ENCODE data around the gene ANKRD33B. TPM values are rescaled to one million over a fixed set of nuclear protein-coding genes. Genes with fewer than 3 reads are reported as not detected.

Gene ANKRD33B
- total and polyA plus RNA-seq, 9 of the 15 experiments (the other 6 are each of a cell fraction or from before 2014, with no cell fraction given), result 0.10 to 1.7 (median 0.40) TPM

DNA sequence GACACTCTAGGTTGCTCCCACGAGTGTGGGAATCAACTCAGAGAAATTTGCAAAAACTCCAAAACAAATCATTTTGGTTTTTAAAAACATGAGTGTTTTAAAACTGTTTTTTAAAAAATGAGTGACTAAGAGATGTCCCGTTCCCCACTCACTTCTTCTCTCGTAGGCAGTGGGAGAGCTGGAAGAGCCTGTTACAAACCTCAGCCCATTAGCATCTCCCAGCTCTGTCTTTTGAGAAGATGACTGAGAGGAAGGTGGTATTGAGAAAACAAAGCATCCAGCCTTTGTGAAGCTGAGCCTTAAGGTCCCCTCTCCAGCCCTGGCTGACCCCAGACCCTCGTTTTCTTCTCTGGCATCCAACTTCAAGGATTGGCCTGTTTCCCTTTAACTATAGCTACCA lies 4.7 kb upstream of the ANKRD33B start:
- ATAC-seq (no peak), DNase-seq (ENCODE audit: extremely low read depth in 1 of 4, low spot score in 3 of 4) (peak in 1 of 4 experiments; percentile 7), FAIRE-seq (no peak)
- Histone ChIP-seq H3K36me3 (ENCODE audit: control insufficient read depth, insufficient read depth, low read length) (no peaks in the 10 kb centered on the region), H3K4me2 (ENCODE audit: insufficient read depth, low read length) (no peak overlapping the region), H3K9me3 (replicated peaks; ENCODE audit: control insufficient read depth, insufficient read depth, low read depth, low read length) (no peaks in the 10 kb centered on the region), H3K9me1 (ENCODE audit: control insufficient read depth, insufficient read depth, low read length) (no peaks in the 10 kb centered on the region), H3K9ac (ENCODE audit: insufficient read depth in 1 of 2, low read depth in 2 of 2, low read length in 2 of 2) (no peak overlapping the region), H3K27ac (ENCODE audit: extremely low read depth, low read depth, low read length) (no peak overlapping the region), H2AFZ (ENCODE audit: low read depth, low read length) (no peak overlapping the region), H3K27me3 (ENCODE audit: control insufficient read depth in 2 of 2, insufficient read depth in 2 of 2, low read length in 2 of 2) (peaks cover 42 to 67% of the 10 kb centered on the region in 2 experiments), H3K4me1 (replicated peaks in 1 of 2; ENCODE audit: control insufficient read depth in 2 of 2, insufficient read depth in 2 of 2, low read length in 2 of 2) (peaks cover 0 to 17% of the 10 kb centered on the region in 2 experiments; a peak in 3 of 5 replicates), H3K79me2 (ENCODE audit: control insufficient read depth, insufficient read depth, low read length) (no peaks in the 10 kb centered on the region), H3K4me3 (no peak overlapping the region), H4K20me1 (replicated peaks; ENCODE audit: control insufficient read depth, insufficient read depth, low read length) (peaks cover 5% of the 10 kb centered on the region)
- ChIA-PET CTCF (ENCODE audit: low intra/inter-chr PET ratio) (no interaction called here), POLR2A (interaction anchor here (0.7 to 1.9 kb wide), 9 partner anchors 11 to 108 kb away, joined by 3 to 8 read pairs (median 3); no protein-coding TSS in a partner anchor)
- no TSS peak for BruUV-seq (replicated peaks)
- intact Hi-C loops (cut with micrococcal nuclease) (no loop called here), in situ Hi-C loops (cut with MboI) (no loop called here)
- 7% methylated on average over 4 of the region's 4 CpGs for WGBS (ENCODE audit: insufficient coverage, low coverage, missing lambda C conversion rate)
- no peak for TF ChIP-seq RBM39 (optimal IDR thresholded peaks at IDR 0.05; ENCODE audit: low read depth, low read length)
- TF ChIP-seq MGA (IDR thresholded peaks at IDR 0.05), result no peak
- TF ChIP-seq CBX1 (IDR thresholded peaks at IDR 0.05; ENCODE audit: low read depth), result no peak
- no peak for TF ChIP-seq CBFA2T2 (conservative IDR thresholded peaks at IDR 0.05)
- no peak for TF ChIP-seq TAF9B (IDR thresholded peaks at IDR 0.05; ENCODE audit: partially characterized antibody)
- no peak for TF ChIP-seq ZFP1 (CRISPR knock-in tag; IDR thresholded peaks at IDR 0.05)
- TF ChIP-seq HES1 (IDR thresholded peaks at IDR 0.05; ENCODE audit: low read depth), result no peak
- no peak for TF ChIP-seq KAT8 (IDR thresholded peaks at IDR 0.05; ENCODE audit: low read depth)
- no peak for TF ChIP-seq NFE2L1 (tag; IDR thresholded peaks at IDR 0.05; ENCODE audit: borderline replicate concordance, low read depth)
- no peak for TF ChIP-seq ZNF277 (CRISPR knock-in tag; IDR thresholded peaks at IDR 0.05; ENCODE audit: borderline replicate concordance)

Data from K562 (cell line).